DOHH2 (cell line): ENCODE data around the gene SHCBP1L.

ENCODE experiments used
- EZH2phosphoT487 ChIP-seq: fragments of 200-600 bp; sonication (generic); IDR thresholded peaks from 2 replicates; pipeline ENCODE4 v1.6.1; 2017; ENCODE audit warnings: borderline replicate concordance, mild to moderate bottlenecking, antibody characterized with exemption, low read length, moderate library complexity, mixed read lengths
- TF ChIP-seq, protein P1 (sequence below): fragments of 200-600 bp; sonication (generic); IDR thresholded peaks from one replicate; pipeline ENCODE4 v1.5.1; 2014; ENCODE audit warnings: antibody characterized with exemption, mild to moderate bottlenecking, low read depth, low read length; ENCODE audit not compliant: poor library complexity, severe bottlenecking

GRCh38 chr1:182889997-182890396 is 63.0 kb downstream of the SHCBP1L start:
- TF ChIP-seq, protein P1, sequence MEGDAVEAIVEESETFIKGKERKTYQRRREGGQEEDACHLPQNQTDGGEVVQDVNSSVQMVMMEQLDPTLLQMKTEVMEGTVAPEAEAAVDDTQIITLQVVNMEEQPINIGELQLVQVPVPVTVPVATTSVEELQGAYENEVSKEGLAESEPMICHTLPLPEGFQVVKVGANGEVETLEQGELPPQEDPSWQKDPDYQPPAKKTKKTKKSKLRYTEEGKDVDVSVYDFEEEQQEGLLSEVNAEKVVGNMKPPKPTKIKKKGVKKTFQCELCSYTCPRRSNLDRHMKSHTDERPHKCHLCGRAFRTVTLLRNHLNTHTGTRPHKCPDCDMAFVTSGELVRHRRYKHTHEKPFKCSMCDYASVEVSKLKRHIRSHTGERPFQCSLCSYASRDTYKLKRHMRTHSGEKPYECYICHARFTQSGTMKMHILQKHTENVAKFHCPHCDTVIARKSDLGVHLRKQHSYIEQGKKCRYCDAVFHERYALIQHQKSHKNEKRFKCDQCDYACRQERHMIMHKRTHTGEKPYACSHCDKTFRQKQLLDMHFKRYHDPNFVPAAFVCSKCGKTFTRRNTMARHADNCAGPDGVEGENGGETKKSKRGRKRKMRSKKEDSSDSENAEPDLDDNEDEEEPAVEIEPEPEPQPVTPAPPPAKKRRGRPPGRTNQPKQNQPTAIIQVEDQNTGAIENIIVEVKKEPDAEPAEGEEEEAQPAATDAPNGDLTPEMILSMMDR: no peak
- no peak for TF ChIP-seq EZH2phosphoT487
